ENCODE data around the gene RGS3.

The RGS3 gene

GRCh38 chr9:113492343-113493202, 29.0 kb downstream of the RGS3 start:
- DNase-seq: no peak

- no peak for DNase-seq
Measured at GRCh38 chr9:113493203-113493520, 29.6 kb downstream of the RGS3 start.

- no peak for DNase-seq
Measured at GRCh38 chr9:113495526-113495925, 32.0 kb downstream of the RGS3 start.

- no peak for DNase-seq
Measured at GRCh38 chr9:113497051-113497450, 33.5 kb downstream of the RGS3 start.

- no peak for DNase-seq
Measured at GRCh38 chr9:113499153-113499875, 35.8 kb downstream of the RGS3 start.

GRCh38 chr9:113499876-113500497, 36.5 kb downstream of the RGS3 start:
- DNase-seq: no peak

- no peak for DNase-seq
Measured at GRCh38 chr9:113501129-113501686, 37.7 kb downstream of the RGS3 start.

- no peak for DNase-seq
Measured at GRCh38 chr9:113501852-113502251, 38.3 kb downstream of the RGS3 start.

- DNase-seq: no peak
Measured at GRCh38 chr9:113502427-113503034, 39.0 kb downstream of the RGS3 start.

- no peak for DNase-seq
Measured at GRCh38 chr9:113503131-113503541, 39.6 kb downstream of the RGS3 start.

GRCh38 chr9:113503613-113504211, 40.2 kb downstream of the RGS3 start:
- no peak for DNase-seq

GRCh38 chr9:113504725-113505590, 41.4 kb downstream of the RGS3 start:
- DNase-seq: no peak

GRCh38 chr9:113506090-113506589, 42.6 kb downstream of the RGS3 start:
- DNase-seq: no peak

- DNase-seq: no peak
Measured at GRCh38 chr9:113507256-113507655, 43.7 kb downstream of the RGS3 start.

- DNase-seq: no peak
Measured at GRCh38 chr9:113508111-113508749, 44.7 kb downstream of the RGS3 start.

GRCh38 chr9:113509463-113509862, 45.9 kb downstream of the RGS3 start:
- no peak for DNase-seq

- DNase-seq: no peak
Measured at GRCh38 chr9:113511047-113511521, 47.6 kb downstream of the RGS3 start.

GRCh38 chr9:113511856-113512761, 48.6 kb downstream of the RGS3 start:
- DNase-seq: peak; percentile 58

- no peak for DNase-seq
Measured at GRCh38 chr9:113513111-113513510, 49.6 kb downstream of the RGS3 start.

GRCh38 chr9:113513536-113513935, 50.0 kb downstream of the RGS3 start:
- no peak for DNase-seq

All from stimulated activated CD4-positive, alpha-beta T cell treated with anti-CD3 and anti-CD28 coated beads, Interleukin-12 subunit alpha, Interleukin-12 subunit beta, amount 100 ng/mL, for 4 hours (primary cell).